HL-60/S4 treated with retinoic acid at 250 ng/mL for 4 days and 3 days (cell line): Measurements from ENCODE around the gene MYBBP1A.
"Not testable (repeated sequence)": the region's sequence is repeated elsewhere in the genome, so short reads cannot be mapped to it uniquely, and the experiment has no call there.

Source experiments
- in situ Hi-C: fragments of 300-500 bp; cut with MboI; formaldehyde crosslinking; loops from 2 replicates; pipeline ENCODE4 v1.7.0; 2022; ENCODE audit warnings: low sequenced_read_pairs

Gene MYBBP1A

DNA sequence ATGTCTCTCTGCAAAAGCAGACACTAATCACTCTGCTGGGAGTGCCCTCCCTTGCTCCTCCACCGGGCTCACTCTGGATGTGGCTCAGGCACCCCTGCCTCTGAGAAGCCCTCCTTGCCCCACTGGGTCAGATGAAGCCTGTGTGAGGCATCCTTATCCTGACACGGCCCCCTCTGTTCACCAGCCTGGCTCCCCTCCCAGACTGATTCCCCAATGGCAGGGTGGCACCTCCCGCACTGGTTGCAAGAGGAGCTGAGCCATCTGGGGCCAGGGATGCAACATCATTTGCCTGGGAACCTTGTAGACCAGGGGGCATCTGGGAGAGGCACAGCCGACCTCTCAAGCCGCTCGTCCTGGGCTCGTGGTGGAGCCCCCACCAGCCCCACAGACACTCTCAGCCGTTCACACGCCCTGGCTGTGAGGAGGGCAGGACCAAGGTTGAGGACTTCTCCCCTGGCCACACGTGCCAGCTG lies 35.8 kb upstream of the MYBBP1A start:
- in situ Hi-C loops, result no loop called here

GRCh38 chr17:4590042-4590441 lies 34.9 kb upstream of the MYBBP1A start:
- in situ Hi-C loops, result not testable (repeated sequence)

DNA sequence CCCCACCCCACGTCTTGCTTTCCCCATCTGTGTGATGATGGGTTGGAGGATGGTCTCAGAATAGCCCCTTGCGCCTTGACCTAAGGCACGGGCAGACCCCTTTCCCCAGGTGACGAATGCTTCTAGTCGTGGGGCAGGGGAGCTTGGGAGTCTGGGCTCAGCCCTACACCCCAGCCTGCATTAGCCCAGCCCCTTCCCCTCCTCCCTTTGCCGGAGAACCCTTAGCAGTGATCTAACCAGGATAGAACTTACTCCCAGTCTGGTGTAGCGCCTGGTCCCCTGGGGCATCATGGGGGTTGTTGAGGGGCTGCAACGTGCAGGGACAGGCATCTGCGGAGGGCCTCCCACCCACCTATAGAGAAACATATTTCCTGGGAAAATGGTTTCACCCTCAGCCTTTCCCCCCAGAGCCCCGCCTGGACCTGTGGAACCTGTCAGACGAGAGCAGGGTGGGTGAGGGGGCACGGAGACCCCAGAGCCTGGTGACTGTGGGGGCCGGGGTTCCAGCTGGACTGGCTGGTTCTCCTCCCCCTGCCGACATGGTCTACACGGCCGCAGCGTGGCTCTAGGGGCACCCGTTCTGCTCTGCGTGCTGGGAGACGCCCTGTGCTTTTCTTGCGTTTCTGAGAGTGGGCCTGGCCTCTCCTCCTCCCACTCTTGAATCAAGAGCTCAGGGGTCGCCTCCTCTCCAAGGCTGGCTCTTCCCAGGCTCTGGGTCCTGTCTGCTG lies 33.9 kb upstream of the MYBBP1A start:
- in situ Hi-C loops, result no loop called here

GRCh38 chr17:4588391-4588790 lies 33.2 kb upstream of the MYBBP1A start:
- in situ Hi-C loops, result no loop called here

GRCh38 chr17:4587803-4588202 lies 32.6 kb upstream of the MYBBP1A start:
- in situ Hi-C loops, result no loop called here

DNA sequence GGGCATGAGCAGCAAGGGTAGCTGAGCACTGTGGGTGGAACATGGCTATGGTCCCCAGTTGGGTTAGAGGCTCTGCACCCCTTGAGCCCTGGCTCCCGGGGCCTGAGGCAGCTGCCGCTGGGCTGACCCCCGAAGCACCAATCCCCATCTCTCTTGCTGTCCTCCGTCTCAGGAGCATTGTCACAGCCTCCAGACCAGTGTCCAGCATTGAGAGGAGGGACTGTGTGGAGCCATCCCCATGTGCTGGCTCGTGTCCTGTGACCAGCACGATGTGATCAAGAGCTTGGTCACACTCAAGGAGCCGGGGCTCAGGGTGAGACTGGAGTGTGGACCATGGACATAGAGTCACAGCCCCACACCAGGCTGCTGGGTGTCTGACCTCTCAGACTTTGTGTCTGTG lies 32.0 kb upstream of the MYBBP1A start:
- in situ Hi-C loops, result no loop called here

DNA sequence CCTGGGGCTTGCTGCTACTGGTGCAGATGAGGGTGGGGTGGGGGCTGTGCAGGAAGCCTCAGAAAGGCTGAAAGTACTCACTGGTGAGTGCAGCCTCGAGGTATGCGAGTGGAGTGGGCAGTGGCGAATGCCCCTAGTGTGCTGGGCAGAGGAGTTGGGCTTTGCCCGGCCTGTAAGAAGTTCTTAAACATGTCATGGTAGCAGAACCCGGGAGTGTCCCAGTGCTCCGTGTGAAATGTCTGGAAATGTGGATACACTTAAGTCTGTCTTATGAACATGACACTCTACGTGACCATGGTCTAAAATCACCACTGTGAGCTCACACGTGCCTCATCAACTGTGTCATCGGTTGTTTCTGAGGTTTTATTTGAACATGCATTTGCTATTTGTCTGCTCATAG lies 30.9 kb upstream of the MYBBP1A start:
- in situ Hi-C loops, result no loop called here

GRCh38 chr17:4585638-4585994 lies 30.4 kb upstream of the MYBBP1A start:
- in situ Hi-C loops, result no loop called here

DNA sequence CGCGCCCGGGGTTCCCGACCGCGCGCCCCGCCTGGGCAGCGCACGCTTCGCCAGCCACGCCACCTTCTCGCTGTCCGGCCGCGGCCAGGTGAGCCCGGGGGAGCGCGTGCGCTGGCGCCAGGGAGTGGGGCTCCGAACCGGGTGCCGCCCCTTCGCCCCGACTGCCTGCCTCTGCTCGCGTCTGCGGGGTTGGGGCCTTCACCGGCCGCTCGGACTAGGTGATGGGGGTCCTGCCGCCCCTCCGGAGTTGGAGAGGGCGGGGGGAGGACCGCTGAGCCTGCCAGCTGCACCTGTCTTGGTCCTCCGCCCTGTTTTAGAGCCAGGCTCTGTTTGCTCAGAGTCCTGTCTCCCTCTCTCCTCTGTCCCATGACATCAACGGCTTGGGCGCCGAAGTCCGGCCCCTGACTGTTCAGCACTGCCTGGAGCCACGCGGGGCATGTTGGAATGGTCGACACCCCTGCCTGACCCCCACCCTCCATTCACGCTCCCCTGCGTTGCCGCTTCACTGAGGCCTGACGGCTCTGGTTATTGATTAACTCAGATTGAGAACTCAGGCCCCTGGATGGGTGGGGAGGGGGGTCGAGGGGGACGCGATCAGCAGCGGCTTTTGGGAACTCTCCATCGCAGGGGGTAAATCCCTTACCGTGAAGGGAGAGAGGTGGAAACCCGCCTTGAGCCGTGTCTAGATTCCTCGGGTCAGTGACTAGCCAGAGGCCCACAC lies 29.9 kb upstream of the MYBBP1A start:
- in situ Hi-C loops, result no loop called here

- in situ Hi-C loops, result no loop called here
These were observed 29.1 kb upstream of the MYBBP1A start, which contains the start of gene SMTNL2 for GRCh38 chr17:4584101-4584916. SMTNL2 (plus strand) TSS chr17:4584529; CDS start chr17:4584606, 77 bp downstream.

DNA sequence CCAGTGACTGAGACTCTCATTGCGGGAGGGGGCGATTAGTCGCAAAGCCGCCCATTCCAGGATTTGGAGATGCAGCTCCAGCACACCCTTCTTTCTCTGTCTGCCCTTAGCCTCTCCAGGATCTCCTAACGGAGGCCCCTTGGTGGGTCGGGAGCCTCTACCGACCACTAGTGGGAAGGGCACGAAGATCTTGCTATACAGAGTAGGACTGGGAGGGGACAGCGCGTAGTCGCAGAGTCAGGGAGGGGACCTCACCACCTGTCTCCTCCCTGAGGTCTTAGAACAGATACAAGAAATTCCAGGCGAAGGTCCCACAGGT lies 28.6 kb upstream of the MYBBP1A start:
- in situ Hi-C loops, result no loop called here

GRCh38 chr17:4583206-4583605 lies 28.0 kb upstream of the MYBBP1A start:
- in situ Hi-C loops, result no loop called here

GRCh38 chr17:4582691-4583090 lies 27.5 kb upstream of the MYBBP1A start:
- in situ Hi-C loops, result no loop called here

GRCh38 chr17:4582101-4582501 lies 26.9 kb upstream of the MYBBP1A start:
- in situ Hi-C loops, result no loop called here

DNA sequence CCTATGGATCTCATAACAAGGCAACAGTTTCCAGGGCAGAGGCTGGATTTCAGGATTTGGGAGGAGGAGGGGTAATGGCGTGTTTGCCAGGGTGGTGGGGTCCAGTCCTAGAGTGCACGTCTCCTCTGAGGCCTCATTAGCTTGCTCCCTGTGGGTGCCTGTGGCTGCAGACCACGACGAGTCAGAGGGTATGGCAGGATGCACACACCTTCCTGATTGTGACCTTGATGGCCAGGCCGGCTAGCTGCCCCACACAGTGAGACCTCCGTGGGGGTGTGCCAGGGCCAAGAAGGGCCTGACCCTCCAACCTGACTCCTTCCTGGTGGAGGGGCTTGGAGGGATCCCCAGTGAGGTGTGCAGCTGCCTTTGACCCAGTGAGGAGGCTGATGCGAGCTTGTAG lies 25.1 kb upstream of the MYBBP1A start:
- in situ Hi-C loops, result no loop called here

GRCh38 chr17:4579678-4580077 lies 24.5 kb upstream of the MYBBP1A start:
- in situ Hi-C loops, result no loop called here

DNA sequence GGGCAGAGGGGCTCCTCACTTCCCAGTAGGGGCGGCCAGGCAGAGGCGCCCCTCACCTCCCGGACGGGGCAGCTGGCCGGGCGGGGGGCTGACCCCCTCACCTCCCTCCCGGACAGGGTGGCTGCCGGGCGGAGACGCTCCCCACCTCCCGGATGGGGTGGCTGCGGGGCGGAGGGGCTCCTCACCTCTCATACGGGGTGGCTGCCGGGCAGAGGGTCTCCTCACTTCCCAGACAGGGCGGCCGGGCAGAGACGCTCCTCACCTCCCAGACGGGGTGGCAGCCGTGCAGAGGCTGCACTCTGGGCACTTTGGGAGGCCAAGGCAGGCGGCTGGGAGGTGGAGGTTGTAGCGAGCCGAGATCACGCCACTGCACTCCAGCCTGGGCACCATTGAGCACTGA lies 23.2 kb upstream of the MYBBP1A start:
- in situ Hi-C loops, result not testable (repeated sequence)

GRCh38 chr17:4577386-4577993 lies 22.3 kb upstream of the MYBBP1A start:
- in situ Hi-C loops, result no loop called here

- in situ Hi-C loops, result no loop called here
These were observed 21.6 kb upstream of the MYBBP1A start for GRCh38 chr17:4576729-4577322.

DNA sequence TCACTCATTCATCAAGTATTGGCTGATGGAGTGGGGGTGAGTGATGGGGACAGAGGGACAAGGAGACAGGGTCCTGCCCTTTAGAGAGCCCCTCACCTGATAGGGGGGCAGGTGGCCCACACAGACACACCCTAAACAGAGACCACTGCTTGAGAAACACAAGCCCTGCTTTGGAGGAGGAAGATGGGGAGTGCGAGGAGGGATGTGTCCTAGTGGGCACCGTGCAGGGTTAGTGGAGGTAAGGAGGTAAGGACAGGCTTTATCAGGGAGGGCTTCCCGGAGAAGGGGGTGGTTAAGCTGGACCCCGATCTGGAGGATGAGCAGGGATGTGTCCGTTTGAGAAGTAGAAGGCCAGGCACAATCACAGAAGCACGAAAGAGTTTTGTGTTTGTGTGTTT lies 21.0 kb upstream of the MYBBP1A start:
- in situ Hi-C loops, result no loop called here
